HG03139 (cell line): Measurements from ENCODE around the gene CLNK.
"Not testable (repeated sequence)": the region's sequence is repeated elsewhere in the genome, so short reads cannot be mapped to it uniquely, and the experiment has no call there.

Experiments used
- ATAC-seq: cut with Tn5 transposase; IDR thresholded peaks from one replicate; pipeline ENCODE4 v1.9.1; 2021; ENCODE audit not compliant: unreplicated experiment

The CLNK gene

DNA sequence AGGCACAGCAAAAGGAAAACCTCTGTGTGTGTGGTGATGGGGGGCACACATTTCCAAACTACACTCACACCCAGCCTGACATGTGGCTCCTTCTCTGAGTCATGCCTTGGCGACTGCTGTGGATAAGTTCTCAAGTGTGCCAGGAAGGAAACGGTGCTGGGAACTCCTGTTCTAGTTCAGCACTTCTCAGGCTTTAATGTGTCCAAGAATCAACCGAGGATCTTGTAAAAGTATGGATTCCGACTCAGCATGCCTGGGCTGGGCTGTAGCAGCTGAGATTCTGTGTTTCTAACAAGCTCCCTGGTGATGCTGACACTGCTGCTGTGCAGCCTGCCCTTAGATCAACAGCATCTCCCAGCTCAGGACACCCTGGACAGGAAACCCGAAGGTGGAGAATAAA is 20.2 kb downstream of the CLNK start:
- ATAC-seq: no peak

DNA sequence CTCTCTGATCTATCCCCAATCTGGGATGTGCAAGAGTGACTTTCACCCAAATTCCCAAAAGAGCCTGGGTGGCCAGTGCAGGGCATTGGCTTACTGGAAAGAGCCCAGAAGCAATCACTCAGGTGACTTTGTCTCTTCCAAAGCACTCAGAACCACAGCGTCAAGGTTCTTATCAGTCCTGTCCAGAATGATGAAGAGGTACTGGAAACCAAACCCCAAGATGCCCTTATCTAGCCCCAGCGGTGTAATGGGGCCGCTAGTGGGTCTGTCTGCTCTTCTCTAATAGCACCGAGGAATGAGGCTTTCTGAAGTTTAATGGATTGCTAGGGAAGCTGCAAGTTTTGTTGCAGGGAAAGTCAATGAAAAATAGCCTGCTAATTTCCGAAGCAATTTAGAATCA is 21.6 kb downstream of the CLNK start:
- no peak for ATAC-seq

DNA sequence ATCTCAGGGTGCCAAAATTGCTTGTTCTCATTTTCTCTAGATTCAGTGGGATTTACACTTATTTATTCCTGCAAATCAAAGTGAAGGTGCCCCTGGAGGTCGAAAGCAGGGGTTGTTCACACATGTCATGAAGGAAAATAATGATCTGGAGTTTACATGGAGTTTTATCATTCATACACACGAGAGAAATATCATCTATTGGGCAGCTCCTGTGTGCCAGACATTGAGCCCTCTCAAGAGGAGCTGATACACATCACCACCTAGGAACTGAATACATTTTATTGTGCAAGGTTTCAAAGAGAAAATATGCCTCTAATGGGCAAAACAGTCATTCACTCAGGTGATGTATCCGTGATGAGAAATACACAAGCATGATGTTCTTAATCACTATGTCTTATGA is 23.5 kb downstream of the CLNK start:
- ATAC-seq: no peak

DNA sequence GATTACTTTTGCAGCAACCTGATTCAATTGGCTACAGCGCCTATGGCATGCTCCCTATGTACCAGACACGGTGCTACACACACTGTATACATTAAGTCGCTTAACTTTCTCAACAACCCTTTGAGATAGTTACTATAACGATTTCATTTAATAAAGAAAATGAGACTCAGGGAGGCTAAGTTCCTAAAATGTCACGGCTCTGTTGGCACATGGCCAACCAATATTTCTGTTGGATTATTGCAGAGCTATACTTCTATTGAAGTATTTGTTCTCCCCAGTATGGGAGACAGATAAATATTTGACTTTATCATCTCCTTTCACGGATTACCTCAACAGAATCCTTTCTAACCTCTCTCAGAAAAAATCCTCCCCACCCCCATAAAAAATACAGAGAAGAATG is 25.3 kb downstream of the CLNK start:
- ATAC-seq: no peak

DNA sequence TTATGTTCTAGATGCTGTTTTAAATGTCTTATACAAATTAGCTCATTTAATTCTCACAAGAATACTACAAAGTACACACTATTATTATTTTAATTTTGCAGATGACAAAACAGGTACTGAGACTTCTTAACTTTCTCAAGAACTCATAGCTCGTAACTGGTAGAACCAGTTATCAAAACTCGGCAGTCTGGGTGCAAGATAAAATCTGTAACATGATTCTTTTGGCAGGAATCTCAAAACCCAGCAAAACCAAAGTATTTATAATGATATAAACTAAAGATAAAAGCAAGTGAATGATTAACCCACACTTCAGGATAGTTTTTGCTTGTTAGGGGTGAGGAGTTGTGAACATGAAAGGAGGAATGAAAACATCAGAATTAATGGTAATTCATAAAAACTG is 27.6 kb downstream of the CLNK start:
- ATAC-seq: no peak

DNA sequence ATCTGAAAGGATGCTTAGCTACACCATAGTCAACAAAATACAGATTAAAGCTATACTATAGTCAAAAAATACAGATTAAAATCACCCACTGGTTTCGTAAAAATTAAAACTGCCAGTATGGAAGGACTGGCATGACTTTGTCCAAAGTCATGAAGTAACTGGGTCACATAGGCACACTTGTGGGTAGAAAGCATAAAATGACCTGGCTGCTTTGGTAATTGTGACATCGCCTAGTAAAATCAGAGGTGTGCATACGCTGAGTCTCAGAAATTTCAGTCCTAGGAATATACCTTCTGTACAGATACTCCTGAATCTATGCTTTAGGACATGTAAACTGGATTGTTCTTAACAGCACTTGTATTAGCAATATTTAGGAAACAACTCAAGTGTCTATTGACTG is 28.1 kb downstream of the CLNK start:
- no peak for ATAC-seq

DNA sequence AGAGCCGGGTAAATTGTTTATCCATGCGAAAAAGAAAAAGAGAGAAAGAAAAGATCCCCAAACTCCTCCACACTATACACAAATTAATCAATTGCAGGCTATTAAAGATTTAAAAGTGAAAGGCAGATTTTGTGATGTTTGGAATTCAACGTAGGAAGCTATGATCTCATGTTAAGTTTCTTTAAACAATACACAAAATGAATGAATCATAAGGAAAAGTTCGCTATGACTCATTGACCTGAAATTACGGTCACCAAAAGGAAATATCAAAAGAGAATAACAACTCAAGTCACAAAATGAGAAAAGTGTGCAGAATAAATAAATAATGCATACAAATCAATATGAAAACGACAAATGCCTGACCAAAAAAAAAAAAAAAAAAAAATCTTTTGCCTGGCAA is 28.6 kb downstream of the CLNK start:
- no peak for ATAC-seq

DNA sequence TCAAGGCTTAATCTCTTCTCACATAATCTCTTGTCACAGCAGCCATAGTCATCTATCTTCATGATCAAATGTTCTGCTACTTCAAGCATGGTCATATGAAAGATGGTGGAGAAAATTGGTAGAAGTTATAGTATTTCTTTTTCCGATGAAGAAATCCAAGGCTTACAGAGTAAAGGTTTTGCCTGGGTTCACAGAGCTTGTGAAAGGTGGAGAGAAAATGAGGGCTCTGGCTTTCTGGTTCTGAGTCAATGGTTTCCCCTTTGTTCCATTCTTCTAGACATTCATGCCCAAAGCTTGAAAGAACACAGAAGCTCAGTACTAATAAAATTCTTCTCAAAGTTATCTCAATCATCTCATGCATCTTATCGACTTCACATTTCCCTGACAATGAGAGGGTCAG is 36.1 kb downstream of the CLNK start:
- ATAC-seq: no peak

DNA sequence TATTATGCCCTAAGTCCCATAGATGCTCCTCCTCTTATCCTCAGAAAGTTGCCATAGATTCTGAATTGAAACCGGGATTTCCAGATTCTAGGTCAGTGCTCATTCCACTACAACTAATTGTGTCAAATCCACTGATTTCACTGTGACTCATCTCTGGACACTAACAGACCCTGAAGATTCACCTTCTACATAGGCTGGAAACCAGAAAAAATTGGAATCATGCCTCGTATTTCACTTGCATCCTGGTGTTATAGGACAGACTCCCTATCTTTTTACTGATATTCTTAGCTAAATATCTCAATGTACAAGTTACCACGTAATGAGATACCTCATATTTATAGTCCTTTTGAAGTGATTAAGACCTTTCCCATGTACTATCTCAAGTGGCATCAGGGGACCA is 36.7 kb downstream of the CLNK start:
- no peak for ATAC-seq

DNA sequence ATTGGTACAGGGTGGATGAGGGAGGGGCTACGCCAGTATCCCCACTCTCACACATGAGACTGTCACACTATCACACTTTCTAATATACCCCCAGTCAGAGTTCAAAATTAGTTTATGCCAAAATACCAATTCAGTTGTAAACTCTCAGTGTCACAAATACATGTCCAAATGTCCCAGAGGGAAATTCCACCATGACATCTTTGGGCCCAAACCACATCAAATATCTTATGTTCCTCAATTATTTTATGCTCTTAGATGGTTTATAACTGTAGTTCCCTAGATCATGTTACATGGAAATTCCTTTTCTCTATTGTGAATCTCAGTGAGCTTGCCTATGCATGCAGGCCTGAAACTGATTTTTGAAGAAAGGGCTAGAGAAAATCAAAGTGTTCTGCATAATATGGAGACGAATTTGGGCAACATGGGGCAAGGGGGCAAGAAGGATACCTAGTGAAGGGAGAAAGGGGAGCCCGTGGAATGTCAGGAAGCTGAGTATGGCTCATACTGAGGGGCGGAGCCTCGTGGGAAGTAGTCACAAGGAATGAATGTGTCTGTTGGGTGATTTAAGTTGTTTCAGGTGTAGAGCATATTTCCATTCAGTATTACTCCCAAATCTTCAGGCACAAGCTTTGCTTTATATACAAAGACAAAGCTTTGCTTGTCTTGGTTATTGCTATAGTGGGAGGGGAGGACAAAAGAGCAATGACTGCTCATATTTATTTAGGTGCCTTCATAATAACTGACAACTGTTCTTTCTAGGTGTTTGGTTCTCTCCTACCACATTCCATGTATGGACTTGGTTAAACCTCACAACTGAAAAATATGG is 40.8 kb downstream of the CLNK start:
- no peak for ATAC-seq

DNA sequence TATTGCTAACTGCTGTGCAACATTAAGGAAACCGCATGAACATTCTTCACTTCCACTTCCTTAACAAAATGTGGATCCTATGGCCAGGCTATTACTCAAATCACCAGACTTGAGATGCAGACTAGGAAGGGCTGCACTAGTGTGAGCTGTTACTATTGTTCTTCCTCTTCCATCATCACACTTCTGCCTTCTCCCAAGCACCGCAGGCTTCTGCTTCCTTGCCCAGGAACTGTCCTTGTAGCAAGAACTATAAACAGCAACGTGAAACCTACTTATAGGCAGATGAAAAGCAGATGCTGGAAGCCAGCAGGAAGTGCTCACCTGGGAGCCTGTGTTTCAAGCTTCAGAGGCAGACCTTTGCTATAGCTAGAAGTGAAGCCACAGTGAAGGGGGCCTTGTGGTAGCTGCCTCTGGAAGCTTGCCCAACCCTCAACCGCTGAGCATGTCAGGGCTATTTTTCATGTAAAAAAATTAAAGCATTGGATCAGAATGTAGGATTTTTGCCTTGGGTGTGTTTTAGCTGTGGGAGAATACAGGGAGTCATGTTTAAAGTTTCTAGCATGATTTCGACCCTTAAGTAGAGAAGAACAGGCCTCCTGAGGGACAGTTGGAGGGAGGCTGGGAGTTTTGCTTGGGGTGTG is 43.9 kb downstream of the CLNK start:
- ATAC-seq: no peak

DNA sequence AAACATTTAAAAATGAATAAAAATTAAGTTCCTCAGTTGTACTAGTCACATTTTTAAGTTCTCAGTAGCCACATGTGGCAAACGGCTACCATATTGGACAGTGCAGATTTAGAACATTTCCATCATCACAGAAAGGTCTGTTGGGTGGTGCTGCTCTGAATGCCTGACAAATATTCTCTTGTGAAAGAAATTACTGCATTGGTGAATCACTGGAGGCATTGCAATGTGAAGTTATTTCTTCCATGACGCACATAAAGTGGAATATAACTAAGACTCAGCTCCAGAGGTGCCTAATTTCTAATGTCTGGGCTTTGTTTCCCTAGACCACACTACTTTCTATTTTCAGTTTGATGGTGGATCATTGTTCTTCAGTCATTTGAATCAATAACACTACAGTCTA is 44.9 kb downstream of the CLNK start:
- no peak for ATAC-seq

DNA sequence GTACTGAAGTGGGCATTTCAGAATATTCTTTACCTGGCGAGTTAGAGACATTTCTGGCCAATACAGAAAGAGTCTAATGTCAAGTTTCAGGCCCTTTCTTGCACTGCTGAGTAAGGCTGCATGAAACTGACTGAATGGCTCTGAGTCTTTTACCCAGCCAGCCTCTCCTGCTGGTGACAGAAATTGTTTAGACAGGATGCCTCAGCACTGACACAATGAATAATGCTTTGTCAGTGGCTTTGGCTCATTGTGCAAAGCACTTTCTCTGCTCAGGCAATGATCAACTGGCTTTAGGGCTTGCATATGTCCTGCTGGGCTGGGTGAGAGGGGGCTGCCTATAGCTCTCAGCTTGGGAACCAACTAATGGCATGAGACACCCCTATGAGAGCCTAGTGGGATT is 45.5 kb downstream of the CLNK start:
- no peak for ATAC-seq

DNA sequence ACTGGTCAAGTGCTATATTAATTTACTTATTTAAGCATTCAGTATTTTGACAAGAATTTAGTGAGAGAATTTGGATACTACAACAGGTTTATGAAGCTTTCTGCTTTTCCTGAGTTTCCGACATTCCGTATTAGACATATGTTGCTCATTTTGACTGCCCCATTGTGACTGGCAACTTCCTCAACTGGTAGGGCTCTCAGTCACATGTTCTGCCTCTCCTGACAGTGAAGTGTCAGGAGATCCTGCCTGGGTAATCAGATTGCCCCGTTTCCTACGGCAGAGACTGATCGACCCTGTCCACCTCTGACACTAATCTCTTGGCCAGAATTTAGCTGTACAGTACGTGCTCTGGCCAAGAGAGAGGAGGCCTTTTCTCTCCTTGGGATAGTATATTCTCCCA is 49.5 kb downstream of the CLNK start:
- ATAC-seq: no peak

DNA sequence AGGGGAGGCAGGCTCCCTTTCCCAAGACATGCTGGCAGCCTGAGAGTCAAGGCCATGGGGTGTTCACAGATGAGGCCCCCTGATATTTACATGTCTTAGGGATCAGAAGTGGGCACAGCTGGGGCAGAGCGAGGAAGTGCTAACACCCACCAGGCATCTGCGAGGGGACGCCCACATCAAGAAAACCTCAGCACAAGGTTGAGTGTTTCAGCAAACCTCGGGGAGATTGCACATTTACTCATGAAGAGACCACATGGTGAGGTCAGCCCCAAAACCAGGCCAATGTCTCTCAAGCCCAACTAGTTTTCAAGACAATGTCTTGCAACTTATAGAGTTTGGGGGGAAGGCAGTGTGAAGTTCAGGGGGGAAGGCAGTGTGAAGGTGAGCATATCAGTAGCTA is 55.2 kb downstream of the CLNK start:
- ATAC-seq: no peak

DNA sequence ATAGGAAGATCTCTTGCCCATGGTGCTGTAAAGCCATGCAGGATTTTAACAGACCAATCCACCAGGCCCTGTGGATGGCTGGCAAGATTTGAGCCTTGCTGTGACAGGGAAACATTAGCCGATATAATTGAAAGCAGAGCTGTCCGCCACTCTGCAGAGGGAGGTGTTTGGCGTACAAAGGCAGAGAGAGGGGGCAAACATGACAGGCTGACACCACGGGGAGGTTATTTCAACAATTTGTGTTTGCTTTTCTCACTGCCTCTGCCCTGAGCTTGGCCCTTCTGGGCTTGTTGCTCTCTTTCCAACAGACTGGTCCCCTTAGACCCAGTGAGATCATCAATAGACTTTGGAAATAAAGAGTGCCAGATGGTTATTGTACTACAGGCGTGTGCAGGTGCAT is 59.4 kb downstream of the CLNK start:
- no peak for ATAC-seq

DNA sequence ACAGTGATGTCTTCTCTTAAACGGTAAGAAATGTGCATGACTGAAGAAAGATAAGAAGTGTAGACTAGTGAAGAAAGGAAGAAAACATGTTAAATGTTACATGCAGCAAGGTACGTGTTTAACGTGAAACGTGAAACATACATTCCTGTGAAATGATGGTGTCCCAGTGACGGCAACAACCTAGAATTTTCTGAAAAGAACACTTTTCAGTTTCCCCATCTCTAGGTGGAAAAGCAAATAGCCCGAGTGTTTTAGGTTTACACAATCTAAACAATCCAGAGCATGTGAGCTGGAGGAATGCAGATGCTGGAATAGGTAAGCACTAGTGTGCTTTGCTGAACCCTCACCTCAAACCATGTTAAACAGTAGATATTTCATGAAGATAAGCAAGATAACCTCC is 60.7 kb downstream of the CLNK start:
- ATAC-seq: no peak

DNA sequence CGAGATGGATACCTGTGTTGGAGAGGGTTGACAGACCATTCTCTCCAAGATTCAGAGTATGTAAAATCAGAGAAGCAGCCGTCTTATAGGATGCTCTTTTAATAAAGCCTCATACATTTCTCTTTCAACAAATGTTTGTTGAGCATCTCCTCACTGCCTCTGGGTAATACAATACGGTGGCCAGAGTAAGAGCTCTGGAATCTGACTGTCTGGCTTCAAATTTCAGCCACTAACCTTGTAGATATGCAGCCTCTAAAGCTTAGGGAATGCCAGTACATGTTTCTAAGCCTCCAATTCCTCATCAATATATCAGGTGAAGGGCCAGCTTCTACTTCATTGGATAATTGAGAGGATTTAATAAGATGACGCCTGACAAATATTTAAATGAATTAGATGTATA is 61.3 kb downstream of the CLNK start:
- no peak for ATAC-seq

DNA sequence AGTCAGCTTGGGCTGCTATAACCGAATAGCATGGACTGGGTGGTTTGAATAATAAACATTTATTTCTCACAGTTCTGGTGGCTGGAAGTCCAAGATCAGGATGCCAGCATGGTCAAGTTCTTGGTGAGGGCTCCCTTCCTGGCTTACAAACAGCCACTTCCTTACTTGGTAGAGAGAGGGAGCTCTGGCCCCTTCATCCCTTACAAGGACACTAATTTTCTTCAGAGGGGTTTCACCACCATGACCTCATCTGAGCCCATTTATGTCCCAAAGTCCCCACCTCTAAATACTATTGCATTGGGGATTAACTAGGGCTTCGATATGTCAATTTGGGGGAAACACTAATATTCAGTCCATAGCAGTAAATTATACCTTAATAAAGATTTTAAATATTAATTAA is 61.8 kb downstream of the CLNK start:
- ATAC-seq: no peak

DNA sequence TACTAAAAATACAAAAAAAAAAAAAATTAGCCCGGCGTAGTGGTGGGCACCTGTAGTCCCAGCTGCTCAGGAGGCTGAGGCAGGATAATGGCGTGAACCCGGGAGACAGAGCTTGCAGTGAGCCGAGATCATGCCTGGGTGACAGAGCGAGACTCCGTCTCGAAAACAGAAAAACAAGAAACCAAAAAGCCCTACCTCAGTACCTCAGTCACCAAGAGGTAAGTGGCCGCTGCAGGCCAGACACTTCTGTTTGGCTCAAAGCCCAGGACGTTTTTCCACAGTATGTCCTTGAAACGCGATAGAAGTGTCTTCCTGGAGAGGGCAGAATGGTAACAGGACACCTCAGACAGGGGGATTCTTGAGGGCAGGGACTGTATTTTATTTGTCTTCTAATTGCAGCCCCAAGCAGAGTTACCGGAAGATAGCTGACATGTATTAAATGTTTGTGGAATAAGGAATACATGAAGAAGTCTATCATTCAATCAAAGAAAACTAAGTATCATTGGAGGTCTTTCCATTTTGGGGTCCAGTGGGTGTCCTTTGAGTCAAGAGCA is 63.6 kb downstream of the CLNK start:
- ATAC-seq: no peak

DNA sequence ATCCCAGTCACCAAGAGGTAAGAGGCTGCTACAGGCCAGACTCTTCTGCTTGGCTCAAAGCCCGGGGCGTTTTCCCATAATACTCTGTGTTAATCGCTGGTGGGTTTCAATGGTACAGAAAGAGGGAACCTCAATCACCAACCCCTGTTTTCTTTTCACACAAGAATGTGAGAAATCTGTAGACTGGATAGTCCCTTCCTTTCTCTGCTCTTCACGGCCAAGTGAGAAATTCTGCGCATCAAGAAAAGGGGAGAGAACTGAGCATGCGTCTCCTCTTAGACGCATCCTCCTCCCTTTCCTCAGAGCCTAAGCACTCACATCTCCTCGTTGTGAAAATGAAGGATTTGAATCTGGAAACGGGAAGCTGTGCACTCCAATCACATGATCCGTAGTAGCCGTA is 64.7 kb downstream of the CLNK start:
- no peak for ATAC-seq

DNA sequence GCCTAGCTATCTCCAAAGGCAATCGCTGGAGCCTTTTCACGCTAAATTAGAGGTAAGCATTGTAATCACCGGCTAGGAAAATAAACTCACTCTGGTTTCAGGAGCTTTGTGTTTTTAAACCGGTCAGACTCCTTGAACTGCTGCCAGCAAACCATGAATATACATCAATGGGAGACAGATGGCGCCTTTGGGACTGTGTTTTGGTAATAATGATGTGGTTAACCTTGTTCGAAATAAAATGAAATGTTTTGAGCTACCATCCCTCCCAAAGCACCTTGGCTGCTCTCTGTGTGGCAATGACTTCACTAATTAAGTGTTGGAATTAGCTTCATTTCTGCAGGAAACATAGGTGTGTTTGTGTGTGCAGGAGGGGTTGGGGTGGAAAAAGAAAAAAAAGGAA is 65.3 kb downstream of the CLNK start:
- ATAC-seq: no peak

DNA sequence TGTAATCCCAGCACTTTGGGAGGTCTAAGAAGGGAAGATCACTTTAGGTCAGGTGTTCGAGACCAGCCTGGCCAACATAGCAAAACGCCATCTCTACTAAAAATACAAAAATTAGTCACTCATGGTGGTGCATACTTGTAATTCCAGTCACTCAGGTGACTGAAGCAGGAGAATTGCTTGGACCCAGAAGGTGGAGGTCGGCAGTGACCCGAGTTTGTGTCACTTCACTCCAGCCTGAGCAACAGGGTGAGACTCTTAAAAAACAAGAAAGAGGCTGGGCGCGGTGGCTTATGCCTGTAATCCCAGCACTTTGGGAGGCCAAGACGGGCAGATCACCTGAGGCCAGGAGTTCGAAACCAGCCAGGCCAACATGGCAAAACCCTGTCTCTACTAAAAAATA is 69.6 kb downstream of the CLNK start:
- not testable (repeated sequence) for ATAC-seq
